Activated effector memory CD4-positive, alpha-beta T cell treated with anti-CD3 and anti-CD28 coated beads, Interleukin-2, amount 50 U/mL, for 16 hours (primary cell): ENCODE results near the gene WTAP.
"Not testable (repeated sequence)": the region's sequence is repeated elsewhere in the genome, so short reads cannot be mapped to it uniquely, and the experiment has no call there.

ENCODE experiments used
- DNase-seq: peaks from one replicate; pipeline ENCODE4 v3.0.0-alpha.2; 2020

WTAP gene

DNA sequence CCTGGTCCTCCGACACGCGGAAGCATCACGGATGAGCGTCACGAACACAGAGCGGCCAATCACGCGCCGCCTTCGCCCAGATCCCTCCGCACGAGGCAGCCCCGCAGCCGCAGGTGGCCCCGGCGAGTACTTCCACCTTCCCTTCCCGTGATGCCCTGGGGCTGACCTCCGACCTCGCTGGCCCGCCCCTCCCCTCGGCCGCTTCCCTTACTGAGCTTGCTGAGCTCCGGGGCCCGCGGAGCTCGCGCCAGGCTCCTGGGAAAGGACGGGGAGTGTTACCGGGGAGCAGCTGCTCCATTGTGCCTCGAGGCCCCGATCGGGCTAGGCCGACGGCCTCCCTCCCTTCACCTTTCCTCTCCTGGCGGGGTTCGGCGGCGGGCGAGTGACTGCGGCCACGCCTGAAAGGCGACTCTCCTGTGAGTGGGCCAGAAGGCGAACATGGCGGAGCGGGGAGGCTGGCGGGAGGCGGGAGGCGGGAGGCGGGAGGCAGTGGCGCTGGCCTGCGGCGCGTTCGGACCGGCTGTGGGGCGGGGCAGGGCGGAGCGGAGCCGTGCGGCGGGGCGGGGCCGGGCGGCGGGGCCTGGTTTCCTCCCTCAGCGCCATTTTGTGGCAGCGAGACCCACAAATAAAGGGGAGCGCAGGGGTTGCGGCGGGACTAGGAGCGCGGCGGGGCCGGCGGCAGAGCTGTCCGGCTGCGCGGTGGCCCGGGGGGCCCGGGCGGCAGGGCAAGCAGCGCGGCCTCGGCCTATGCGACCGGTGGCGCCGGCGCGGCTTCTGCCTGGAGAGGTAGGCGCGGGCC is at the start of gene WTAP:
Gene WTAP (plus strand): TSS at position 589 of the 799 bp plus-strand sequence. CDS start 8,760 bp downstream, outside the sequence.
- peak; percentile 99 for DNase-seq

- no peak for DNase-seq
Observed at GRCh38 chr6:159677506-159678165, 49.7 kb upstream of the WTAP start.

DNA sequence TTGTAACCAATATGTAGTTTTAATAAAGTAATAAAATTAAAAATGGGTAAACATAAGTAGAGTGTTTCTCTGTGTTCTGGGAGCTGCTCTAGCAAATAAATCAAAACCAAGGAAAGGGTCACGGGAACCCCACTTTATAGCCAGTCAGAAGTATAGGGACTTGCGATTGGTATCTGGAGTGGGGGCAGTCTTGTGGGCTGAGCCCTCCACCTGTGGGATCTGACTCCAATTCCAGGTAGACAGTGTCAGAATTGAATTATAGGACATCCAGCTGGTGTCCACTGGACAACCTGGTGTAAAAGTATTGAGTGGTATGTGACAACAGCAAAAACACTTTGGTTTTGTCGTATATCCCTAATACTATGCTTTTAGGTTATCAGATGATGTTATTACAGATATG is 48.7 kb upstream of the WTAP start:
- DNase-seq, result no peak

DNA sequence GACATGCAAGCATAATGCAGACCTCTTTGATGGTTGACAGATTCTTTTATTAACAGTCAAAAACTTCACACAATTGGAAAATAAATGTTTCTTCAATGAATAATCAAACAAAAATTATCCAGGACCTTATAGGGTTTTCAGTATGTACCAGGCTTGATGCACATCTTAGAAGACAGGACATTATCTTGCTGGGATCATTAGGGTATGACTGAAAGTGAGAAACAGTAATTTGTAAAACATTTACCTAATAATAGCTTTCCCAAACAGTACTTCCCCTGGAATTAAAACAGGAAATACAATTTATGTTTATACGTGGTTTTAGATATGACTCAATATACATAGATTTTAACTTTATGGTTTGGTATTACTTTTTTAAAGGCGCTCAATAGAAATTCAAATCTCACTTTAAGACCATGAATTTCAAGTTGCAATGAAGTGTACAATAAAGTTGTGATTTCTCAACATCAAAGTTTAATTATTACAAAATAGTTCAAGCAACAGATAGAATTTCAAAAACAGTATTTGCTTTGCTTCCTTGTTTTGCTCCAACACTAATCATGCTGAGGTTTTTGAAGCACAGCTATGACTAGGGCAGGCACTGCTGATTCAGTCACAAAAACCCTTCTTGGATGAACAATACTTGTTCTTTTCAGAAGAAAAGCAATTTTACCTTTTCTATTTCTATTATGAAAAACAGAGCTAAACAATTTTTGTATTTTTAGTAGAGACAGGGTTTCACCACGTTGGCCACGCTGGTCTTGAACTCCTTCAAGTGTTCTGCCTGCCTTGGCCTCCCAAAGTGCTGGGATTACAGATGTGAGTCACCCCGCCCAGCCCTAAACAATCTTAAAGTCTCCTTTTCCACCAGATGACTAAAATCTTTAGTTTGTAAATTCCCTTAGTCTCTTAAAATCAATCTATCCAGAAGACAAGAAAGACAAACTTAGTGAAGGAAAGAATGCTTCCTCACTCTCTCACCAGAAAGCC is 47.9 kb upstream of the WTAP start:
- DNase-seq, result no peak

DNA sequence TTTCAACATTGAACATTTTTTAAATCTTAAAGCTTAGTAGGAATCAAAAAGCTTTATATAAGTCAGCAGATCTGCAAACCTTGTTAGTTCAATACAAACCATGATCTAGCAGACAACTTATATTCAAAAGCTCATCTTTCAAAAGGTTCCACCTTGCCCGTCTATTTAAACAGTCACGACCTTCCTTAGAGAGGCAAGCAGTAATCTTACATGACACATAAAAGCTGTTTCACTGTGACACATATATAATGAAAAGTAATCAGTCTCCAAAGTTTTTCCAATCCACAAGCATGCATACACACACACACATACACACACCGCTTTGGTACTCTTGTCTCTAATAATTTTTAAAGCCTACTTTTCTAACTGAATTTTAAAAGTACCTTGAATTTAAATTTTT is 47.2 kb upstream of the WTAP start:
- DNase-seq, result no peak

DNA sequence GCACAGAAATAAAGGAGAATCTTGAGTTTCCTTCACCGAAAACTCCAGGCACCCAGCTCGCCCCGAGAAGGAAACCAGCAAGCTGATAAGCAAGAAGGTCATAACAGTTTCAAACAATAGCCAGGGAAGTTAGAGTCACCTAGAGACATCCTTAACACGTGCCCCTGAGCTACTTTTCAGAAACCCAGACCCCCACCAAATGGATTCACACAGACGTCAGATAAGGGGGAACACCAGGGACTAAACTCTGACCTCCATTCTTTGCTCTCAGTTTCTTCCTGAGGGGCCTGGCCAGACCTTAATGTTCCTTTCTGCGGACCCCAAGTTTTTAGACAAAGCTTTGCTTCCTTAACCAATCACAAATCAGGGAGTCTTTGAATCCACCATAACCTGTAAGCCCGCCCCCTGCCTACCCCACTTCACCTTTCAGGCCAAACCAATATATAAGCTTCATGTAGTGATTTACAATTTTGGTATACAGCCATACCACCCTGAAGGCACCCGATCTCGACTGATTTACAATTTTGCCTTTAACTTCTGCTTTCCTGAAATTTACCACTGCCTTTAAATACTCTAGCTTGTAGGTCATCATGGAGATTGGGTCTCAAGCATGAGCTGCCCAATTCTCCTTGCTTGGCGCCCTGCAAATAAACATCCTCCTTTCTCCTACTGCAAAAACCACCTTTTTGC is 46.0 kb upstream of the WTAP start:
- no peak for DNase-seq

DNA sequence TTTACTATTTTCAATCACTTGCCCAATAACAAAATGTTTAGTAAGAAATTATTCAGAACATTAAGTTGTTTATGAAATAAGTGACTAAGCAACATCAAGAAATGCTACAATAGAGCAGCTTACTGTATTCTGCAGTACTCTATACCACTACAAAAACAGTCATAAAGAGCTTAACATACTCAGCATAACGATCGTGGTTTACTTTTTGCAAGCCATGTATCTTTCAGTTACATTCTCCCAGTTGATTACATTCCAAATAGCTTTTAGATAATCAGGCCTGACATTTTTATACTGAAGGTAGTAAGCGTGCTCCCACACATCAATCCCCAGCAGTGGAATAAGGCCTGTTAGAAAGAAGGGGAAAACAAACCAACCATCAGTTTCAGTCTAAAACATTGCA is 45.0 kb upstream of the WTAP start:
- DNase-seq, result no peak

- no peak for DNase-seq
Observed at GRCh38 chr6:159682810-159683209, 44.5 kb upstream of the WTAP start.

GRCh38 chr6:159684013-159684304 is 43.3 kb upstream of the WTAP start:
- no peak for DNase-seq

DNA sequence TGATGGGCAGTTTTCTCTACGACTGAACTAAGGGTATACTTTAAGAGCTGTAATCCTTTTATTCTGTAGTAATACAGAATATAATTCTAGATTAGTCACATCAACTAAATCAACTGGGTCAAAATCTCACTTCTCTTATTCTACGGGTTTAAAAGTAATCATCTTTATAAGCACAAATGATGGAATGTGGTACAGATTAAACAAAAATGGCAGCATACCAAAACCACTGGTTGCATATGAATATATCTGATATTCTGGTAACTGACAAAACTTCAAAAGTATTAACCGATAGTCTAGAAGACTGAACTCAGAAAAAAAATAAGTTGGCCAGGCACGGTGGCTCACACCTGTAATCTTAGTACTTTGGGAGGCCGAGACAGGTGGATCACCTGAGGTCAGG is 41.3 kb upstream of the WTAP start:
- no peak for DNase-seq

- no peak for DNase-seq
Observed at GRCh38 chr6:159686703-159687102, 40.6 kb upstream of the WTAP start.

GRCh38 chr6:159687341-159687740 is 40.0 kb upstream of the WTAP start:
- no peak for DNase-seq

- no peak for DNase-seq
Observed at GRCh38 chr6:159688266-159688905, 38.9 kb upstream of the WTAP start.

GRCh38 chr6:159689001-159689400 is 38.3 kb upstream of the WTAP start:
- DNase-seq, result no peak

GRCh38 chr6:159690135-159690534 is 37.2 kb upstream of the WTAP start:
- DNase-seq, result not testable (repeated sequence)

DNA sequence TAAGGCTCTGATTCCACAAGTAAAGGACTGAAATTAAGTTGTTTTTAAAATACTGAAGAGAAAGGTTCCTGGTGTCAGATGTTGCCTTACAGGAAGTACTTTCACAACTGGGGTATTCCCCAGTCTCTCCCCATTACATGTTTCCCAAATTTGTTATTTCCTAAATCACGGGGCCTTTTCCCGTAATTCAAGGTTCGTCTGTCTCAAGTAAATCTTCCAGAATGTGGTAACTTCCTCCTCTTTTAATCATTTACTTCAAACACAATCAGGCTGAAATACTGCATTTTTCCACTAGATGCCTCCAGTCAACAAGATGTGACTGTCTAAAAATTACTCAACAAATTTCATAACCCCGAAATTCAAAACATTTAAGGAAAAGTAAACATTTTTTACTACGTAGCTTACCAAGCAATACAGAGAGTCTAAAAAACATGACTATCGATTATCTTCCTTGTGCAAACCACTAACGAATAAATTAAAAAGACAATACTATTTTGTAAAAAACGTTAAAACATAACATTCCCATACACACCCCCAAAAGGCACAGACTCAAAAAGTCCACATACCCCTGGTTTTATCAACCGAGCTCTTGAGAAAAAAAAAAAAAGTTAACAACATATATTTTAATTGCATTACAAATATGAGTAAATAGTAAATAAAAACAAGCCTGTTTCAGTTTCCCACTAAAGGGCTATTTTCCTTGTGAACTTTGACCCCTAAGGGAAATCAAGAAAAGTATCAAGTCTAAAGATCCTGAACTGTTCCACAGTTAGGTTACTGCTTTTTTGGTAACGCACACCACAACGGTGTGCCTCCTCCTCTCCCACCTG is 36.0 kb upstream of the WTAP start:
- DNase-seq, result no peak

GRCh38 chr6:159691963-159692287 is 35.4 kb upstream of the WTAP start:
- no peak for DNase-seq

GRCh38 chr6:159692303-159693127 is 34.8 kb upstream of the WTAP start:
- peak; percentile 86 for DNase-seq

GRCh38 chr6:159693128-159693893 is 34.0 kb upstream of the WTAP start, which contains the start of gene SOD2:
Gene SOD2 (minus strand): TSS chr6:159693241. CDS start chr6:159693167, 74 bp downstream.
- DNase-seq, result peak; percentile 94
